ENCODE results near the gene MXRA8. TPM values are rescaled to one million over a fixed set of nuclear protein-coding genes. Genes with fewer than 3 reads are reported as not detected.
A peak's percentile ranks its signal among the peaks of the same experiment; 100 is the strongest.

Gene MXRA8
- total RNA-seq, 1 experiment from 2014 or later = 25.3 TPM

GRCh38 chr1:1406821-1407635 is 48.7 kb upstream of the MXRA8 start, which contains the start of gene MRPL20:
MRPL20 (minus strand) TSS chr1:1407293; CDS start chr1:1407217, 76 bp downstream.
- H3K9me2 ChIP-seq (replicated peaks; ENCODE audit: low read length) = no peaks in the 10 kb centered on the region
- H3K9ac ChIP-seq (ENCODE audit: low read length) = peak within 1 kb of the TSS; percentile 93
- H3K36me3 ChIP-seq (ENCODE audit: low read depth, low read length) = peaks cover 28% of the 10 kb centered on the region
- H3K4me2 ChIP-seq (ENCODE audit: low read length) = peak within 1 kb of the TSS; percentile 99
- H4K20me1 ChIP-seq (ENCODE audit: low read length) = 0 out of 2 replicates have a peak, but pooled peaks cover 4% of the 10 kb centered on the region
- peak within 1 kb of the TSS; percentile 61 for H3K27ac ChIP-seq (ENCODE audit: low read length)
- peak within 1 kb of the TSS; percentile 68 for H2AFZ ChIP-seq (ENCODE audit: low read length)
- DNase-seq = peak; percentile 96
- H3K4me1 ChIP-seq (ENCODE audit: insufficient read depth, low read length) = peaks cover 23% of the 10 kb centered on the region
- peak; percentile 90 for ATAC-seq
- peaks cover 60% of the 10 kb centered on the region for H3K79me2 ChIP-seq (ENCODE audit: low read length)
- ChIA-PET CTCF (interaction anchor here (0.8 kb wide), 1 partner anchor 98 kb away, joined by 5 read pairs; no protein-coding TSS in a partner anchor), POLR2A (ENCODE audit: unreplicated experiment) (no interaction called here)
- H3F3A ChIP-seq (ENCODE audit: low read length, unreplicated experiment) = peaks cover 4% of the 10 kb centered on the region
- peak within 1 kb of the TSS; percentile 84 for H3K4me3 ChIP-seq (ENCODE audit: low read length)
- intact Hi-C loops (cut with micrococcal nuclease) = loop anchor here (1.0 kb wide), 1 partner anchor 64 kb away; the partner anchor contains the start of gene ATAD3B
- H3K9me3 ChIP-seq (ENCODE audit: low read length) = no peaks in the 10 kb centered on the region
- TF ChIP-seq EZH2phosphoT487 (IDR thresholded peaks at IDR 0.05; ENCODE audit: borderline replicate concordance, low read length) (no peak), EZH2 (IDR thresholded peaks at IDR 0.05; ENCODE audit: low read length, unreplicated experiment) (no peak), CTCF (conservative IDR thresholded peaks at IDR 0.05; ENCODE audit: low read depth, low read length) (no peak)
- H3K27me3 ChIP-seq (ENCODE audit: low read length) = no peaks in the 10 kb centered on the region
- BruUV-seq (replicated peaks) = no TSS peak

- TF ChIP-seq CTCF (conservative IDR thresholded peaks at IDR 0.05; ENCODE audit: low read depth, low read length) (no peak), EZH2phosphoT487 (IDR thresholded peaks at IDR 0.05; ENCODE audit: borderline replicate concordance, low read length) (no peak), EZH2 (IDR thresholded peaks at IDR 0.05; ENCODE audit: low read length, unreplicated experiment) (no peak)
- BruUV-seq (replicated peaks) = no TSS peak
- H4K20me1 ChIP-seq (ENCODE audit: low read length) = 0 out of 2 replicates have a peak, but pooled peaks cover 4% of the 10 kb centered on the region
- DNase-seq (no peak), ATAC-seq (peak; percentile 2; the same call in 1 of the 2 replicates)
- H3K27ac ChIP-seq (ENCODE audit: low read length) = peak overlapping the region; percentile 61
- H3K27me3 ChIP-seq (ENCODE audit: low read length) = no peaks in the 10 kb centered on the region
- peaks cover 68% of the 10 kb centered on the region for H3K79me2 ChIP-seq (ENCODE audit: low read length)
- H3K4me1 ChIP-seq (ENCODE audit: insufficient read depth, low read length) = peaks cover 26% of the 10 kb centered on the region
- H3K36me3 ChIP-seq (ENCODE audit: low read depth, low read length) = peaks cover 31% of the 10 kb centered on the region
- CTCF ChIA-PET = no interaction called here
- POLR2A ChIA-PET (ENCODE audit: unreplicated experiment) = no interaction called here
- H3K4me3 ChIP-seq (ENCODE audit: low read length) = peak overlapping the region; percentile 84
- H3K9ac ChIP-seq (ENCODE audit: low read length) = peak overlapping the region; percentile 93
- H2AFZ ChIP-seq (ENCODE audit: low read length) = peak overlapping the region; percentile 68
- no peaks in the 10 kb centered on the region for H3K9me3 ChIP-seq (ENCODE audit: low read length)
- intact Hi-C loops (cut with micrococcal nuclease) = no loop called here
- H3K4me2 ChIP-seq (ENCODE audit: low read length) = peak overlapping the region; percentile 99
- no peaks in the 10 kb centered on the region for H3K9me2 ChIP-seq (replicated peaks; ENCODE audit: low read length)
- peaks cover 4% of the 10 kb centered on the region for H3F3A ChIP-seq (ENCODE audit: low read length, unreplicated experiment)
Measured at GRCh38 chr1:1406101-1406820, 47.9 kb upstream of the MXRA8 start.

All from PC-3 (cell line).